HG03025 (cell line): ENCODE data around the gene AGBL5.

Experiments used
- ATAC-seq: cut with Tn5 transposase; IDR thresholded peaks from one replicate; pipeline ENCODE4 v1.9.1; 2021; ENCODE audit warnings: mild to moderate bottlenecking, moderate library complexity; ENCODE audit not compliant: unreplicated experiment, low FRiP score

Gene AGBL5

DNA sequence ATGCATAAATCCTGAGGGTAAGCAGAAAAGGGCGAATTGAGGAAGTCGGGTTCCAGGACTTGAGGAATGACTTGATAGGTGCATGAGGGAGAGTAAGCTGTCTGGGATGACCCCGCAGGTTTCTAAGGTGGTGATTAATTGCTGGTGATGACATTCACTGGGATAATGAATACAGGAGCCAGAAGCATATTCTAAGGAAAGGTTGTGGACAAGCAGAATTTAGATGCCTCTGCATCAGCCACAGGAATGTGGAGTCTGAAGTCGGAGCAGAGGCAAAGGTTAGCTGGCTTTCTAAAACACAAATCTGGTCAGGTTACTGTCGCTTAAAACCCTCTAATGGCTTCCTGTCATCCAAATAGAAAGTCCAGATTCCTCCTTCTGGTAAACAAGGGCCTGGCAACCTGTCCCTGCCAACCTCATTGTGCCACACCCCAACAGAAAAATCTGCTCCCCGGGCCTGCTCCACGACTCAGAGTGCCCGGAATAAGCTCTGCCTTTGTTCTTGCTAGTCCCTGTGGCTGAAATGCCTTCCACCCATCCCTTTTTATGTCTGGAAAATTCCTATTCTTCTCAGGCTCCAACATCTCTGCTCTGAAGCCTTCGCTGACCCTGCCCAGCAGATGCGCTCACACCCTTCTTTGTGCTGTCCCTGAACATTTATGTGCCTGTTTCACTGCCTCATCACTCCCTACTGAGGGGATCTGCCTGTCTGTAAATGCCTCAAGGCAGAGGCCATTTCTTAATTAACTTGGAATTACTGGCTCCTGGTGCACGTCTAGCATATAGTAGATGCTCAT lies 30.0 kb upstream of the AGBL5 start:
- ATAC-seq, result no peak

- ATAC-seq, result no peak
Observed at GRCh38 chr2:27023740-27024139, 27.7 kb upstream of the AGBL5 start.

DNA sequence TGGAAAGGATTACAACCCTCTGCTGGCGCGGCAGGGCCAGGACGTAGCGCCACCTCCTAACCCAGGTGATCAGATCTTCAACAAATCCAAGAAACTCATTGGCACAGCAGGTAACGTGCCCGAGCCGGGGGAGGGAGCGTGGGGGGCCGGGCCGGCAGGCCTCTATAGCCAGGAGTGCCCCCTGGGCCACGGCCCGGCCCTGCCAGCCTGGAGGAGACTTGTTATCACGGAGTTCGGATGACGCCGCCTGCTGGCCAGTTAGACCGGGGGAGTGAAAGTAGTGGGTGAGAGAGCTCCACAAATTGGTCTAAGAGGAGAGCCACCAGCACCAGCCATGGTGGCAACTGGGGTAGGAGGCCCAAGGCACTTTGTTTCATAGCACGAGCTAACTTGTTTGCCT lies 27.3 kb upstream of the AGBL5 start:
- no peak for ATAC-seq

GRCh38 chr2:27024812-27025211 lies 26.7 kb upstream of the AGBL5 start:
- ATAC-seq, result no peak

- no peak for ATAC-seq
Observed at GRCh38 chr2:27025281-27025800, 26.1 kb upstream of the AGBL5 start.

- ATAC-seq, result no peak
Observed at GRCh38 chr2:27025861-27026851, 25.3 kb upstream of the AGBL5 start.

- ATAC-seq, result no peak
Observed at GRCh38 chr2:27027211-27027651, 24.2 kb upstream of the AGBL5 start.

GRCh38 chr2:27029051-27029450 lies 22.4 kb upstream of the AGBL5 start:
- ATAC-seq, result no peak

GRCh38 chr2:27032495-27033252 lies 18.8 kb upstream of the AGBL5 start, which contains the start of gene TMEM214:
TSS of gene TMEM214 (plus strand) at chr2:27032965. CDS start at chr2:27033016, 51 bp downstream.
- ATAC-seq, result peak; percentile 90

DNA sequence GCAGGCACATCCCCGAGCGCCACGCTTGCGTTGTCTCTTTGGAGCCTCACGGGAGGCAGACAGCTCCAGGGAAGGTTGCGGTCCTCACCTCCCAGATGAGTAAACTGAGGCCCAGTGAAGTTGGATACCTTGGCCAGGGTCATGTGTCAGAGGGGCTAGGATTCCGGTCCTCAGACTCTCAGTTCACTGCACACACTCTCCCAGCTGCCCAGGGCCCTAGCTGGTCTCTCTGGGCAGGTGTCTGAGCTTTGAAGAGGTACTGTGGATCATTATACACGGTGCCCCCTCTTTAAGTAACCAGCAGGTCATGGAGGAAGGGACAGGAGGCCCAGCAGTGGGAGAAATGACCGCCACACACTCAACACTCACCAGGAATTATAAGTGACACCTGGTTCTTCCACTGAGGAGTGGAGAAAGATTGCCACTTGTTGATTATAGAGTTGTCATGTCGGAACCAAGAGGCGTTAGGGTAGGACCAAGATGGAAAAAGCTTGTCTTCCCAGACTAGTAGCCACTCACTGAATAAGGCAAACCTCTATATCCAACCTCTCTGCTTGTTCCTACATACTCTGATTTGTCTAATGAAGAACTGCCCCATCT lies 18.1 kb upstream of the AGBL5 start:
- ATAC-seq, result no peak

GRCh38 chr2:27038012-27038411 lies 13.5 kb upstream of the AGBL5 start:
- no peak for ATAC-seq

DNA sequence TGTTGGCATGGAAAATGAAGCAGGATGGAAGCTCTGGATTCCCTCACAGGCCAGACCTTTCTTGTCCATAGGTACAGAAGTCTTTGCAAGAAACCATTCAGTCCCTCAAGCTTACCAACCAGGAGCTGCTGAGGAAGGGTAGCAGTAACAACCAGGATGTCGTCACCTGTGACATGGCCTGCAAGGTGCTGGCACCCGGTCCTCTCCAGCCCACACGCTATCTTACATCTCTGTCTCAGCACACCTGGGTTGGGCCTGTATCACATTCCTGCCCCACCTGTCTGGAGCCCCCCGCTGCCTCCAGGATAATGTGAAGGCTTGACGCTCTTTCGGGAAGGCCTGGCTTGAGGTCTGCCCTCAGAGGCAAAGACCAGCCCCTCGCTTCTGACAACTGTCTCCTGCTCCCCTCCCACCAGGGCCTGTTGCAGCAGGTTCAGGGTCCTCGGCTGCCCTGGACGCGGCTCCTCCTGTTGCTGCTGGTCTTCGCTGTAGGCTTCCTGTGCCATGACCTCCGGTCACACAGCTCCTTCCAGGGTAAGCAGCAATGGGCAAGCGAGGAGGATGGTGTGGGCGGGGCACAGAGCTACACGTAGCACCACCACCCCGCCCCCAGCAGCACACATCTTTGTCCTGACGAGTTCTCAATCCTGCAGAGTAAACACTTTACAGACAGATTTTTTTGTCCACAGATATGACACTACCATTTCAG lies 12.7 kb upstream of the AGBL5 start:
- ATAC-seq, result no peak

- ATAC-seq, result no peak
Observed at GRCh38 chr2:27039426-27039825, 12.0 kb upstream of the AGBL5 start.

GRCh38 chr2:27039871-27040270 lies 11.6 kb upstream of the AGBL5 start:
- no peak for ATAC-seq

DNA sequence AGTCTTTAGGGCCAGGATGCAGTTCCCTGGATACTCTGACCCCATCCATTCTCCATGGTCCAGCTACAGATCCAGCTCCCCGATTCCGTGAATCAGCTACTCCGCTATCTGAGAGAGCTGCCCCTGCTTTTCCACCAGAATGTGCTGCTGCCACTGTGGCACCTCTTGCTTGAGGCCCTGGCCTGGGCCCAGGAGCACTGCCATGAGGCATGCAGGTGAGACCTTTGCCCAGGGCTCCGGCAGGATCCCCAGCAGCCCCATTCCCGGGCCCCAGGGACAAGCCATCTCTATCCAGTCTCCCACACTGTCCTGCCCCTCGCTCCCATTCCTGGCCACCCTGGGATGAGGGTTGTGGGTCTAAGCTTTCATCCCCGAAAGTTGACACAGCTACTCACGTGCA lies 11.2 kb upstream of the AGBL5 start:
- ATAC-seq, result no peak

- no peak for ATAC-seq
Observed at GRCh38 chr2:27041752-27042151, 9.7 kb upstream of the AGBL5 start.

DNA sequence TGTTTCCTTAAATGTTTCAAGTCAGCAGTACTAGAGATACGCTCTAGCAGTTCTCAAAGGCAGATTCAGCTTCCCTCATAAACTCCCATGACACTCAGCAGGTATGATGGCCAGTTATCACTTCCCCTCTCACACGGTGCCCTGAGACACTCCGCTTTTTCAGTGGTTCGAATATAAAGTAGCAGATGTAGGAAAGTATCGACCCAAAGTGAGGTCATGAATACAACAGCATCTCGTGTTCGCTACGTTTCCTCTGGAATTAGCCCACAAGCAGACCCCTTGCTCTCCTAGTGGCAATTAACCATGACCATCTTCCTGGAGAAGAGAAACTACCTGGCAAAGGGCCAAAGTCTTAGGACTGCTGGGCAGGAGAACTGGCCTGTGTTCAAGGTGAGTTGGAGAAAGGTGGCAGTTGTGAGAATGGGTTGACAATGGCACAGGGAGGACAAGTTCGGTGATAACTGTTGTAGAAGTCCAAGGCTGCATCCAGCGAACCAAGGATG lies 9.3 kb upstream of the AGBL5 start:
- no peak for ATAC-seq

DNA sequence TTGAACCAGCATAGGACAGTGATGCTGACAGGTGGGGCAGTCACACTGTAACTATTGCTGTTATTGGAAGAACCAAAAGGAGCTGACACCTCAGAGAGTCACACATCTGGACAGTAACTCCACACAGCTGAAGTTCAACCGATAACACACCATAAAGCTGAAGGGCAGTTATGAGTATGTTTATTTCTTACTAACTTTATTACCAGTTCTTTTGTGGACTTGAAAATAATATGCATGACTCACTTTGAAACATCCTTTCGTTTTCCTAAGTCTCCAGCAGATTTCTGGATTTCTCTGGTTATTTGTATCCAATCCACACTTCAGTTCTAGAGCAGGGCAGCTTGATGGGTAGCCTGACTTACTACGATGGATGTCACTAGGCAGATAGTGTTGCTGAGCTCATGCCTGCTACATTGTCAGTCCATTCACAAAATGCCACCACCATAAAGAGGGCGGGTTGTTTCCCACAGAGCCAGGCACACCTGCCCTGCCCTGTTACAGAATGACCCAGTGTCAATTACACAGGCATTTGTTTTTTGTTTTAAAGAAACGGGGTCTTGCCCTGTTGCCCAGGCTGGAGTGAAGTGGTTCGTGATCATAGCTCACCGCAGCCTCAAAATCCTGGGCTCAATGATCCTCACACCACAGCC lies 8.4 kb upstream of the AGBL5 start:
- ATAC-seq, result no peak
